Placental epithelial cell (primary cell): ENCODE results near the gene MSLN. TPM values are rescaled to one million over a fixed set of nuclear protein-coding genes. Genes with fewer than 3 reads are reported as not detected.

ENCODE experiments used
- small RNA-seq: library from RNA; depleted of rRNA; stranded (forward); fragments of <200 nt; gene quantifications from one replicate; pipeline ENCODE3, GENCODE V24; 2012
- total RNA-seq: library from RNA; depleted of rRNA; stranded (reverse); fragments of >200 nt; gene quantifications from 2 replicates; pipeline ENCODE4 v1.2.3, GENCODE V29; 2012

MSLN gene
- 50.2 and 139 TPM in 2 replicates for total RNA-seq

GRCh38 chr16:760545-761343 is at the start of gene MSLN:
Gene MSLN, plus strand, starts transcription at chr16:760734. Its CDS starts 1,947 bp downstream, at chr16:762681.

GRCh38 chr16:714558-715476 is 45.7 kb upstream of the MSLN start, which contains the start of gene METRN:
Gene METRN, plus strand, starts transcription at chr16:715118. Its CDS starts 172 bp downstream, at chr16:715290.

GRCh38 chr16:720990-721764 is 39.4 kb upstream of the MSLN start, which contains the start of gene ANTKMT:
Gene ANTKMT, plus strand, starts transcription at chr16:721146. Its CDS starts 129 bp downstream, at chr16:721275.

GRCh38 chr16:726438-727290 is 33.9 kb upstream of the MSLN start, which contains the start of the genes CCDC78 and HAGHL:
Gene CCDC78, minus strand, starts transcription at chr16:726443. Its CDS starts 76 bp downstream, at chr16:726367.
Gene HAGHL, plus strand, starts transcription at chr16:727106. Its CDS starts 404 bp downstream, at chr16:727510.

DNA sequence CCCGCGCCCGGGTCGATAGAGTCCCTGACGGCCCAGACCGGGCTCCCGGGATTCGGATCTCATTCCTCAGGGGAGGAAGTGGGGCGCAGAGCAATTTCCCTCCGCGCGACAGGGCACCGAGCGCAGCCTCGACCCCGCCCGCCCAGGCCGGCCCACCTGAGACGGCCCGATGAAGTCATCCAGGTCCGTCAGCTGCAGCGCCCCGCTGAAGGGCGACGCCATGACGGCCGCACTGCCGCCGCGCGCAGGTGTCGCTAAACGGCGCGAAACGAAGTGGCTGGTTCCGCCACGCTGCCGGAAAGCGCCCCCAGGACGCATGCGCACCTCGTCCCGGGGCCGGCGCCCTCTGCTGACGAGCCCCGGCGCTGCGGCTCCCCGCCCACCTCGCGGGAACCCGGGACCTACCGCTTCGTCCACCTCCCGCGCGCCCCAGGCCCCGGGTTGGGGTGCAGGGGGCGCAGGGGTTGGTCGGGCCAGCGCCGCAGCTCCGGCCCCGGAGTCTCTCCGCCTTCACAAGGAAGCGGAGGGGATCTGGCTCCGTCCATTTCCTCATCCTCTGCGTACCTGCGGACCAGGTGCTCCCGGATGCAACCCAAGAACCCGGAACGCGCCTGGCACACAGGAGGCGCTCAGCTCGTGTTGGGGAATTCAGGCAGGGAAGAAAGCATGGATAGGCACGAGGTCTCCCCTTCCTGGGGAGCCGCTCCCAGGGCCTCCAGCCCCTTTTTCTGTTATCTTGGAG is 19.6 kb upstream of the MSLN start, which contains the start of gene CIAO3:
CIAO3 (minus strand) TSS at position 234 of the 742 bp plus-strand sequence; CDS start at position 222, 12 bp downstream.

DNA sequence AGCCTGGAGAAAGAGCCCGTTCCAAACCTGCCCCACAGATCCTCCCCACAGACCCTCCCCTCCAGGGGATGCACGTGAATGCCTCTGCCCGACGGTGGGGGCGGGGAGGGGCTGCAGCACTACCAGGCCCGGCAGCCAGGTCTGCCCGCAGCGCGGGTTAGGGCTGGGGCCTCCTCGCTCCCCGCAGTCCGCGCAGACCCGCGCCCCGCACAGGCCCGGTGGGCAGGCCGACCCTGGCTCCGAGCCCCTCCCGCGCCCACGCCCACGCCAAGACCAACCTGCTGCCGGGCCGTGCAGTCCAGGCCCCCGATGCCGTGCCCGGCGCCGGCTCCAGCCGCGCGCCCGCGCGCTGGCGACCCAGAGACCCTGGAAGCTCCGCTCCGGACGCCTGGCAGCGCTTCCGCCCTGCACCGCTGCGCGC is 27.5 kb downstream of the MSLN start, which contains the start of gene RPUSD1:
RPUSD1 (minus strand) TSS at position 404 of the 421 bp plus-strand sequence. CDS start 644 bp downstream, outside the sequence.

GRCh38 chr16:788399-789126 is 28.0 kb downstream of the MSLN start, which contains the start of gene CHTF18:
Gene CHTF18, plus strand, starts transcription at chr16:788620. Its CDS starts 65 bp downstream, at chr16:788685.

DNA sequence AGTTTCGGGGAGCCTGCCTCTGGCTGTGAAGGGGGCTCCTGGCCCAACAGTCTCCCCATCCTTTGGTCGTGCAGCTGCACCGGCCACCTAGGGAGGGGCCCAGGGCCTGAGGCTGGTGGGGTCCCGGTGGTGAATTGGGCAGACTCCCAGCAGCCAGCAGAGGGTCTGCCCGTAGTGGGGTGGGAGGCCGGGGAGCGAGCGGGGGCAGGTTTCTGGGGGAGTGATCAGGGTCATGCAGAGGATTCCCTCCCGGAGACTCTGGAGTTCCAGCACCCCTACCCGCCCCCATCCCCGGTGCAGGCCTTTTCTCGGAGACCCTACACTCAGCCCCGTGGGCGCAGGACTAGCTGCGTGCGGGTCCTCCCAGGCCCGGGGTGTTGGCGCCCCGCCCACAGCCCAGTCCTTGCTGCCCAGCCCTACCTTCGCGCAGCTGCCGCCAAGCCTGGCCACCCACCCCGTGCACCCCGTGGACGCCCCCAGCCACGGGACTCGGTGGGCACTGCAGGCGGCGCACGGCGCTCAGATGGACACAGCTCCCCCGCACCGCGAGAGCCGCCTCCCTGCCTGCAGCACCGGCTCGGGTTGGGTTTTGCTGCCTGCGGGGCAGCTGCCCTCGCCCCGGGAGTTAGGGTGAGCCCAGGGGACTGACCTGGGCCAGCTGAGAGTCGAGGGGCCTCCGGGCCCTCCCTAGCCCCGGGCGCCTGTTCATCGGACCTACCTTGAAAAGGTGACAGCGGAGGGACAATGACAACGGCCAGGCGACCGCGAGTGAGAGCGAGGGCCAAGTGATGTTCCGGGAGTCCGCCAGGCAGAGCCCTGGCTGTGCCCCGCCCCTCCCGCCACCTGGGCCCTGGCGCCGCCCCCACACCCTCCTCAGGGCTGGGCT is 39.7 kb downstream of the MSLN start, which contains the start of gene GNG13:
GNG13 (minus strand) TSS at position 787 of the 886 bp plus-strand sequence. CDS start 1,657 bp downstream, outside the sequence.

Small RNA genes lying within 50 kb of the gene (small RNA-seq; reads per million reads assigned to genes)
- not detected for gene MIR662

Other genes with a start within 250 kb of the MSLN start
- gene CAPN15, start 233.0 kb upstream of the MSLN start, total RNA-seq = 25.1 and 42.8 TPM in 2 replicates
- gene PRR35, start 200.3 kb upstream of the MSLN start, total RNA-seq = 0.11 and 0.39 TPM in 2 replicates
- gene NHLRC4, start 193.7 kb upstream of the MSLN start, total RNA-seq = 0.33 and 0.39 TPM in 2 replicates
- 27.2 and 36.5 TPM in 2 replicates for gene PIGQ, start 190.8 kb upstream of the MSLN start, total RNA-seq
- gene RAB40C, start 170.7 kb upstream of the MSLN start, total RNA-seq = 13.7 and 19.0 TPM in 2 replicates
- under 0.01 and 0.33 TPM in 2 replicates for gene WFIKKN1, start 129.7 kb upstream of the MSLN start, total RNA-seq
- 86.0 and 133 TPM in 2 replicates for gene METTL26, start 124.4 kb upstream of the MSLN start, total RNA-seq
- gene MCRIP2, start 118.9 kb upstream of the MSLN start, total RNA-seq = 10.6 and 15.9 TPM in 2 replicates
- 15.4 and 24.3 TPM in 2 replicates for gene WDR90, start 111.4 kb upstream of the MSLN start, total RNA-seq
- gene RHOT2, start 92.6 kb upstream of the MSLN start, total RNA-seq = 53.0 and 62.8 TPM in 2 replicates
- gene RHBDL1, start 85.1 kb upstream of the MSLN start, total RNA-seq = 1.1 and 1.2 TPM in 2 replicates
- 91.0 and 98.5 TPM in 2 replicates for gene STUB1, start 80.3 kb upstream of the MSLN start, total RNA-seq
- 53.4 and 76.8 TPM in 2 replicates for gene JMJD8, start 76.4 kb upstream of the MSLN start, total RNA-seq
- 13.3 and 15.4 TPM in 2 replicates for gene WDR24, start 70.3 kb upstream of the MSLN start, total RNA-seq
- gene FBXL16, start 54.9 kb upstream of the MSLN start, total RNA-seq = 0.11 TPM in 1 of 2 replicates, not detected in the other
- 56.1 and 60.4 TPM in 2 replicates for gene METRN, start 45.6 kb upstream of the MSLN start, total RNA-seq
- gene ANTKMT, start 39.6 kb upstream of the MSLN start, total RNA-seq = 29.1 and 37.8 TPM in 2 replicates
- 2.3 and 5.5 TPM in 2 replicates for gene CCDC78, start 34.3 kb upstream of the MSLN start, total RNA-seq
- gene HAGHL, start 33.6 kb upstream of the MSLN start, total RNA-seq = 17.0 and 21.2 TPM in 2 replicates
- 45.2 and 53.8 TPM in 2 replicates for gene CIAO3, start 19.7 kb upstream of the MSLN start, total RNA-seq
- gene RPUSD1, start 27.6 kb downstream of the MSLN start, total RNA-seq = 29.4 and 40.1 TPM in 2 replicates
- gene CHTF18, start 27.9 kb downstream of the MSLN start, total RNA-seq = 22.1 and 27.1 TPM in 2 replicates
- gene GNG13, start 40.0 kb downstream of the MSLN start, total RNA-seq = 0.39 TPM in 1 of 2 replicates, not detected in the other
- 31.4 and 45.7 TPM in 2 replicates for gene LMF1, start 210.2 kb downstream of the MSLN start, total RNA-seq
- gene SOX8, start 221.0 kb downstream of the MSLN start, total RNA-seq = 0.22 and 0.39 TPM in 2 replicates